GM23338 (cell line): Measurements from ENCODE around the gene PSMD13.

Source experiments
- CREB1 ChIP-seq: fragments of 250-450 bp; sonication (Bioruptor Pico); IDR thresholded peaks from 2 replicates; pipeline ENCODE4 v1.5.0; 2020; ENCODE audit warnings: low read depth, mild to moderate bottlenecking, moderate library complexity
- CTCF ChIP-seq, 2 experiments: fragments of 200-600 bp in 1 of 2; sonication (generic) in 1 of 2; conservative IDR thresholded peaks; 2 replicates each; pipeline versions ENCODE4 v1.5.1 to v1.6.1; 2016 to 2017; ENCODE audit warnings: antibody characterized with exemption in 2 of 2, low read depth in 2 of 2, mild to moderate bottlenecking in 2 of 2, moderate library complexity in 1 of 2
- EZH2 ChIP-seq: fragments of 200-600 bp; sonication (generic); IDR thresholded peaks from one replicate; pipeline ENCODE4 v1.8.0; 2017; ENCODE audit warnings: antibody characterized with exemption, mild to moderate bottlenecking, low read depth; ENCODE audit not compliant: unreplicated experiment
- EZH2phosphoT487 ChIP-seq: fragments of 200-600 bp; sonication (generic); IDR thresholded peaks from one replicate; pipeline ENCODE4 v1.8.1; 2018; ENCODE audit warnings: antibody characterized with exemption; ENCODE audit not compliant: unreplicated experiment
- JUNB ChIP-seq: IDR thresholded peaks from one replicate; pipeline ENCODE4 v1.6.1; 2016; ENCODE audit warnings: antibody characterized with exemption; ENCODE audit not compliant: unreplicated experiment
- POLR2AphosphoS5 ChIP-seq: IDR thresholded peaks from 2 replicates; pipeline ENCODE4 v1.6.1; 2016; ENCODE audit warnings: antibody characterized with exemption, low read depth
- REST ChIP-seq: IDR thresholded peaks from one replicate; pipeline ENCODE4 v1.6.1; 2018; ENCODE audit warnings: antibody characterized with exemption; ENCODE audit not compliant: unreplicated experiment

GRCh38 chr11:216081-216974 is 20.4 kb upstream of the PSMD13 start:
- no peak for TF ChIP-seq CTCF (conservative IDR thresholded peaks at IDR 0.05; ENCODE audit: low read depth in 2 of 2)
- no peak for TF ChIP-seq EZH2
- 0 out of 2 replicates have a peak, but pooled peaks have one; percentile 5 for TF ChIP-seq POLR2AphosphoS5
- no peak for TF ChIP-seq EZH2phosphoT487
- TF ChIP-seq REST: no peak
- no peak for TF ChIP-seq CREB1
- TF ChIP-seq JUNB: no peak
